ENCODE data around the gene PSEN1. TPM values are rescaled to one million over a fixed set of nuclear protein-coding genes. Genes with fewer than 3 reads are reported as not detected.
A peak's percentile ranks its signal among the peaks of the same experiment; 100 is the strongest.

The PSEN1 gene
- total RNA-seq, 2 donors from 2014 or later: 76.4 to 103 TPM

DNA sequence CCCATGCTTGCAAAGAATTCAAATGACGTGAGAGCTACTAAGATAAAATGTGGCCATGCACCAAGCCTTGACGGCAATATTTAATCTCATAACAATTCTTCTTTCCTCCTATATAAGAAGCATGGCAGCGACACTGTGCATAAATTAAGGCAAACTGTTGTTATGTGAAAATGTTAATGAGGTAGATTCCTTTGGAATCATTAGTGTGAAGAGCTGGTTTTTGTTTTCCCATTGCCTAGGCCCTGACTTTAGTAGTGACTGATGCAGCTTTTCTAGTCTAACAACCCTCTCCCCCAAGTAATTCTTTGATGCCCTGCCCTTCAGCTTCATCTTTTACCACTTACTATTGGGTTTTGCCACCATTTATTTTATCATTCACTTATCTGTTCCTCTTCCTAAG is 10.6 kb upstream of the PSEN1 start:
- peaks cover 4% of the 10 kb centered on the region for H3K36me3 ChIP-seq
- H3K27me3 ChIP-seq: no peaks in the 10 kb centered on the region
- no peaks in the 10 kb centered on the region for H3K9me3 ChIP-seq
- H3K4me3 ChIP-seq: no peak overlapping the region
- DNase-seq: no peak
- no peak overlapping the region for H3K9ac ChIP-seq (ENCODE audit: low read depth in 2 of 2, low read length in 2 of 2)
- TF ChIP-seq, protein P1, sequence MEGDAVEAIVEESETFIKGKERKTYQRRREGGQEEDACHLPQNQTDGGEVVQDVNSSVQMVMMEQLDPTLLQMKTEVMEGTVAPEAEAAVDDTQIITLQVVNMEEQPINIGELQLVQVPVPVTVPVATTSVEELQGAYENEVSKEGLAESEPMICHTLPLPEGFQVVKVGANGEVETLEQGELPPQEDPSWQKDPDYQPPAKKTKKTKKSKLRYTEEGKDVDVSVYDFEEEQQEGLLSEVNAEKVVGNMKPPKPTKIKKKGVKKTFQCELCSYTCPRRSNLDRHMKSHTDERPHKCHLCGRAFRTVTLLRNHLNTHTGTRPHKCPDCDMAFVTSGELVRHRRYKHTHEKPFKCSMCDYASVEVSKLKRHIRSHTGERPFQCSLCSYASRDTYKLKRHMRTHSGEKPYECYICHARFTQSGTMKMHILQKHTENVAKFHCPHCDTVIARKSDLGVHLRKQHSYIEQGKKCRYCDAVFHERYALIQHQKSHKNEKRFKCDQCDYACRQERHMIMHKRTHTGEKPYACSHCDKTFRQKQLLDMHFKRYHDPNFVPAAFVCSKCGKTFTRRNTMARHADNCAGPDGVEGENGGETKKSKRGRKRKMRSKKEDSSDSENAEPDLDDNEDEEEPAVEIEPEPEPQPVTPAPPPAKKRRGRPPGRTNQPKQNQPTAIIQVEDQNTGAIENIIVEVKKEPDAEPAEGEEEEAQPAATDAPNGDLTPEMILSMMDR (IDR thresholded peaks at IDR 0.05): no peak
- no peak overlapping the region for H3K27ac ChIP-seq
- intact Hi-C loops (cut with DNase I): no loop called here
- H3K4me1 ChIP-seq: no peaks in the 10 kb centered on the region

DNA sequence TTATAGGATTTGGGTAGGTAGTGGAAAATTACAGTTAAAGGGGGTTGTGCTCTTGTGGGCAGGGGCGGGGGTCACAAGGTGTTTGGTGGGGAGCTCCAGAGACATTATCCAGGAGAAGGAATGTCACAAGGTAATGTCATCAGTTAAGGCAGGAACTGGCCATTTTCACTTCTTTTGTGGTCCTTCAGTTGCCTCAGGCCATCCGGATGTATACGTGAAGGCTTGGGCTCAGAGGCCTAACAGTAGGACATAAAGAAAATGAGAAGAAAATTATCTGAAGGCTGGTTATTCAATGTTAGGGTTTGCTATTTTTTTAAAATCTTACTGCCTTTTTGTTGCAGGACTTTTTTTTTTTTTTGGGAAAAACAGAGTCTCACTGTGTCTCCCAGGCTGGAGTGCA is 2.5 kb upstream of the PSEN1 start:
- Histone ChIP-seq H3K9ac (ENCODE audit: low read depth in 2 of 2, low read length in 2 of 2) (no peak overlapping the region), H3K27ac (no peak overlapping the region), H3K27me3 (no peaks in the 10 kb centered on the region), H3K4me1 (peaks cover 9% of the 10 kb centered on the region), H3K9me3 (no peaks in the 10 kb centered on the region), H3K4me3 (no peak overlapping the region), H3K36me3 (no peaks in the 10 kb centered on the region)
- DNase-seq: no peak
- intact Hi-C loops (cut with DNase I): no loop called here
- TF ChIP-seq, protein P1 (IDR thresholded peaks at IDR 0.05): no peak

DNA sequence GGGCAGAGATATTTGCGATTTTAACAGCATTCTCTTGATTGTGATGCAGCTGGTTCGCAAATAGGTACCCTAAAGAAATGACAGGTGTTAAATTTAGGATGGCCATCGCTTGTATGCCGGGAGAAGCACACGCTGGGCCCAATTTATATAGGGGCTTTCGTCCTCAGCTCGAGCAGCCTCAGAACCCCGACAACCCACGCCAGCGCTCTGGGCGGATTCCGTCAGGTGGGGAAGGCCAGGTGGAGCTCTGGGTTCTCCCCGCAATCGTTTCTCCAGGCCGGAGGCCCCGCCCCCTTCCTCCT is 271 bp upstream of the PSEN1 start:
- Histone ChIP-seq H3K27ac (peak overlapping the region; percentile 99), H3K9me3 (no peaks in the 10 kb centered on the region), H3K27me3 (no peaks in the 10 kb centered on the region), H3K36me3 (no peaks in the 10 kb centered on the region), H3K4me1 (peaks cover 9% of the 10 kb centered on the region), H3K4me3 (peak overlapping the region; percentile 89), H3K9ac (ENCODE audit: low read depth in 2 of 2, low read length in 2 of 2) (peak overlapping the region; percentile 40 to 76)
- DNase-seq: no peak
- intact Hi-C loops (cut with DNase I): no loop called here
- TF ChIP-seq, protein P1 (IDR thresholded peaks at IDR 0.05): no peak

DNA sequence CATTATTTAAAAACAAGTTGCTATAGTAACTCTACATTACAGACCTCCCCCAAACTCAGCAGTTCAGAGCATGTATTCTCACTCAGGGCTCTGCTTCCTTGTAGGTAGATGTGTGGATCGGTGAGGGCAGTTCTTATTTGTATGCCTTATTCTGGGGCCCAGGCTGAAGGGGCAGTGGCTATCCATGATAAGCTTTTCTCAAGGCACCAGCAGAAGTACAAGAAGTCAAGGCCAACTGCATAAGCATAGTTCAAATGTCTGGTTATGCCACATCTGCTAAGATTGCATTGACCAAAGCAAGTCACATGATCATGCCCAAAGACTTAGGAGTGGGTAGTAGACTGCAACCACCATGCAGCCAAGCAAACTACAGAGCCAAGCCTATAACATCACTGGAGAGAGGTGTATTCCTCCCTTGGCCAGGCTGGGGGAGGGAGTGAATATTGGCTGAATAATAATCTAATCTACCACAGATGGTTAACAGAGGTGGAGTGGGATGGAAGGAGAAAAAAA is 4.6 kb downstream of the PSEN1 start:
- Histone ChIP-seq H3K9me3 (no peaks in the 10 kb centered on the region), H3K27me3 (no peaks in the 10 kb centered on the region), H3K4me3 (no peak overlapping the region), H3K27ac (no peak overlapping the region), H3K36me3 (no peaks in the 10 kb centered on the region), H3K9ac (ENCODE audit: low read depth in 2 of 2, low read length in 2 of 2) (no peak overlapping the region), H3K4me1 (peaks cover 9% of the 10 kb centered on the region)
- TF ChIP-seq, protein P1 (IDR thresholded peaks at IDR 0.05): no peak
- DNase-seq: no peak
- intact Hi-C loops (cut with DNase I): no loop called here

DNA sequence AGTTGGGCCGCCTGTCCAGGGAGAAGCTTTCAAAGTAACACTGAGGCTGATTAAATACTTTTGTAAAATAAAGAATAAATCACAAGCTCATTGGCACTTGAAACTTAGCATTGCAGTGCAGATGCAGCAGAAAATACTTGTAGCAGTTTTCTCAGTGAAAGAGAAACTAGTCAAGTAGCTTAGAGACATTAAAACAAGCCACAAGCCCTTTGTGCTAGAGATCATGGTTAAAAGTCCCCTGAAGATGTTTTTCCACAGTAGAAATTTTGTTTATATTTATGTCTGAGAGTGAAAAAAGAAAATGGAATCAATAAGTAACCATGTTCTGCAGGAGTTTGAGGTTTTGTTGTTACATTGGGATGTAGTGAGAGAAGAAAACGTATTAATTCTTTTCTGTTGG is 5.9 kb downstream of the PSEN1 start:
- Histone ChIP-seq H3K9ac (ENCODE audit: low read depth in 2 of 2, low read length in 2 of 2) (no peak overlapping the region), H3K9me3 (no peaks in the 10 kb centered on the region), H3K4me3 (no peak overlapping the region), H3K27ac (no peak overlapping the region), H3K36me3 (no peaks in the 10 kb centered on the region), H3K4me1 (peaks cover 8% of the 10 kb centered on the region), H3K27me3 (no peaks in the 10 kb centered on the region)
- DNase-seq: no peak
- intact Hi-C loops (cut with DNase I): no loop called here
- TF ChIP-seq, protein P1 (IDR thresholded peaks at IDR 0.05): no peak

DNA sequence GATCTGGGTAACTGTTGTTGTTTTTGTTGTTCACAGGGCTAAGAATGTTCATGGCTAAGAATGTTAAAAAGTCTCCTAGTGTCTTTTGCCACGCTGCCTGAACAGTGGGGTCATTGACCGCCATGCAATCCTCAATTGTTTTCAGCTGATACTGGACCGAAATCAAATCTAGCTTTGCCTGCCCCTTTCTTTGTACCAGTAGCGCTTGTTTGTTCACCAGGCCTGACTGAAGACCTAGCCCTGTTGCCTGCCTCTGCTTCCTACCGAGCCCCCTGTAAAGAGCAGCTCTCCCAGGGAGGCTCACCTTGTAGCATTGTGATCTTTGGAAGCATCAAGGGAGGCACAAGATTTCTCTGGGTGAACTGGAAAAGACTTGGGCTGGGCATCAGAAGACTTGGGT is 6.7 kb downstream of the PSEN1 start:
- H3K9me3 ChIP-seq: no peaks in the 10 kb centered on the region
- TF ChIP-seq, protein P1 (IDR thresholded peaks at IDR 0.05): no peak
- H3K27me3 ChIP-seq: no peaks in the 10 kb centered on the region
- intact Hi-C loops (cut with DNase I): no loop called here
- no peak overlapping the region for H3K4me3 ChIP-seq
- peaks cover 3% of the 10 kb centered on the region for H3K36me3 ChIP-seq
- H3K4me1 ChIP-seq: no peaks in the 10 kb centered on the region
- no peak overlapping the region for H3K27ac ChIP-seq
- no peak for DNase-seq
- no peak overlapping the region for H3K9ac ChIP-seq (ENCODE audit: low read depth in 2 of 2, low read length in 2 of 2)
